ENCODE results near the gene ACTN2.

The ACTN2 gene

GRCh38 chr1:236685917-236686814 lies at the start of gene ACTN2:
Gene ACTN2 (plus strand): TSS chr1:236686499. CDS start chr1:236686674, 175 bp downstream.
- peaks cover 28% of the 10 kb centered on the region for H3K27me3 ChIP-seq (ENCODE audit: control insufficient read depth, insufficient read depth, low read length)
- H3K36me3 ChIP-seq (ENCODE audit: control insufficient read depth, insufficient read depth, low read length): no peaks in the 10 kb centered on the region
- H3K27ac ChIP-seq (ENCODE audit: low read depth, low read length): no peak within 1 kb of the TSS
- peak within 1 kb of the TSS; percentile 57 for H3K4me3 ChIP-seq (ENCODE audit: low read depth, low read length)
- H3K9me3 ChIP-seq (ENCODE audit: control insufficient read depth, insufficient read depth, low read length): no peaks in the 10 kb centered on the region
- H3K4me1 ChIP-seq (ENCODE audit: control insufficient read depth, insufficient read depth, low read length): no peaks in the 10 kb centered on the region; the same call in 1 of the 2 replicates
- 0 out of 2 replicates have a peak within 1 kb of the TSS, but pooled peaks have one; percentile 30 for H3K9ac ChIP-seq (ENCODE audit: low read depth, low read length)

- Histone ChIP-seq H3K27me3 (ENCODE audit: control insufficient read depth, insufficient read depth, low read length) (no peaks in the 10 kb centered on the region), H3K27ac (ENCODE audit: low read depth, low read length) (no peak overlapping the region), H3K9ac (ENCODE audit: low read depth, low read length) (no peak overlapping the region), H3K36me3 (ENCODE audit: control insufficient read depth, insufficient read depth, low read length) (no peaks in the 10 kb centered on the region), H3K4me1 (ENCODE audit: control insufficient read depth, insufficient read depth, low read length) (no peaks in the 10 kb centered on the region), H3K9me3 (ENCODE audit: control insufficient read depth, insufficient read depth, low read length) (no peaks in the 10 kb centered on the region), H3K4me3 (ENCODE audit: low read depth, low read length) (no peak overlapping the region)
These were observed 47.4 kb upstream of the ACTN2 start for GRCh38 chr1:236638945-236639344.

GRCh38 chr1:236639686-236640085 lies 46.6 kb upstream of the ACTN2 start:
- H3K36me3 ChIP-seq (ENCODE audit: control insufficient read depth, insufficient read depth, low read length): no peaks in the 10 kb centered on the region
- H3K4me1 ChIP-seq (ENCODE audit: control insufficient read depth, insufficient read depth, low read length): no peaks in the 10 kb centered on the region
- H3K4me3 ChIP-seq (ENCODE audit: low read depth, low read length): no peak overlapping the region
- H3K27ac ChIP-seq (ENCODE audit: low read depth, low read length): no peak overlapping the region
- no peak overlapping the region for H3K9ac ChIP-seq (ENCODE audit: low read depth, low read length)
- no peaks in the 10 kb centered on the region for H3K27me3 ChIP-seq (ENCODE audit: control insufficient read depth, insufficient read depth, low read length)
- H3K9me3 ChIP-seq (ENCODE audit: control insufficient read depth, insufficient read depth, low read length): no peaks in the 10 kb centered on the region

GRCh38 chr1:236642763-236643162 lies 43.5 kb upstream of the ACTN2 start:
- no peaks in the 10 kb centered on the region for H3K4me1 ChIP-seq (ENCODE audit: control insufficient read depth, insufficient read depth, low read length)
- no peaks in the 10 kb centered on the region for H3K27me3 ChIP-seq (ENCODE audit: control insufficient read depth, insufficient read depth, low read length)
- no peak overlapping the region for H3K27ac ChIP-seq (ENCODE audit: low read depth, low read length)
- H3K4me3 ChIP-seq (ENCODE audit: low read depth, low read length): no peak overlapping the region
- no peaks in the 10 kb centered on the region for H3K36me3 ChIP-seq (ENCODE audit: control insufficient read depth, insufficient read depth, low read length)
- no peaks in the 10 kb centered on the region for H3K9me3 ChIP-seq (ENCODE audit: control insufficient read depth, insufficient read depth, low read length)
- H3K9ac ChIP-seq (ENCODE audit: low read depth, low read length): no peak overlapping the region

- H3K27me3 ChIP-seq (ENCODE audit: control insufficient read depth, insufficient read depth, low read length): no peaks in the 10 kb centered on the region
- no peaks in the 10 kb centered on the region for H3K4me1 ChIP-seq (ENCODE audit: control insufficient read depth, insufficient read depth, low read length)
These were observed 41.2 kb upstream of the ACTN2 start for GRCh38 chr1:236645016-236645680.

GRCh38 chr1:236654511-236654910 lies 31.8 kb upstream of the ACTN2 start:
- Histone ChIP-seq H3K4me3 (ENCODE audit: low read depth, low read length) (no peak overlapping the region), H3K9ac (ENCODE audit: low read depth, low read length) (no peak overlapping the region), H3K27ac (ENCODE audit: low read depth, low read length) (no peak overlapping the region)

More at GRCh38 chr1:236645016-236645680, 41.2 kb upstream of the ACTN2 start:
- H3K4me3 ChIP-seq (ENCODE audit: low read depth, low read length): no peak overlapping the region
- no peak overlapping the region for H3K9ac ChIP-seq (ENCODE audit: low read depth, low read length)
- no peaks in the 10 kb centered on the region for H3K9me3 ChIP-seq (ENCODE audit: control insufficient read depth, insufficient read depth, low read length)
- H3K27ac ChIP-seq (ENCODE audit: low read depth, low read length): no peak overlapping the region
- no peaks in the 10 kb centered on the region for H3K36me3 ChIP-seq (ENCODE audit: control insufficient read depth, insufficient read depth, low read length)

GRCh38 chr1:236654957-236655356 lies 31.3 kb upstream of the ACTN2 start:
- H3K9ac ChIP-seq (ENCODE audit: low read depth, low read length): no peak overlapping the region
- no peaks in the 10 kb centered on the region for H3K27me3 ChIP-seq (ENCODE audit: control insufficient read depth, insufficient read depth, low read length)
- no peaks in the 10 kb centered on the region for H3K9me3 ChIP-seq (ENCODE audit: control insufficient read depth, insufficient read depth, low read length)
- H3K4me1 ChIP-seq (ENCODE audit: control insufficient read depth, insufficient read depth, low read length): 0 out of 2 replicates have a peak, but pooled peaks cover 1% of the 10 kb centered on the region
- no peaks in the 10 kb centered on the region for H3K36me3 ChIP-seq (ENCODE audit: control insufficient read depth, insufficient read depth, low read length)
- H3K4me3 ChIP-seq (ENCODE audit: low read depth, low read length): no peak overlapping the region
- no peak overlapping the region for H3K27ac ChIP-seq (ENCODE audit: low read depth, low read length)

More at GRCh38 chr1:236654511-236654910, 31.8 kb upstream of the ACTN2 start:
- H3K27me3 ChIP-seq (ENCODE audit: control insufficient read depth, insufficient read depth, low read length): no peaks in the 10 kb centered on the region
- H3K4me1 ChIP-seq (ENCODE audit: control insufficient read depth, insufficient read depth, low read length): no peaks in the 10 kb centered on the region
- no peaks in the 10 kb centered on the region for H3K9me3 ChIP-seq (ENCODE audit: control insufficient read depth, insufficient read depth, low read length)
- no peaks in the 10 kb centered on the region for H3K36me3 ChIP-seq (ENCODE audit: control insufficient read depth, insufficient read depth, low read length)

GRCh38 chr1:236657398-236657797 lies 28.9 kb upstream of the ACTN2 start:
- Histone ChIP-seq H3K27me3 (ENCODE audit: control insufficient read depth, insufficient read depth, low read length) (no peaks in the 10 kb centered on the region), H3K4me1 (ENCODE audit: control insufficient read depth, insufficient read depth, low read length) (0 out of 2 replicates have a peak, but pooled peaks cover 3% of the 10 kb centered on the region), H3K27ac (ENCODE audit: low read depth, low read length) (no peak overlapping the region), H3K36me3 (ENCODE audit: control insufficient read depth, insufficient read depth, low read length) (no peaks in the 10 kb centered on the region), H3K9me3 (ENCODE audit: control insufficient read depth, insufficient read depth, low read length) (no peaks in the 10 kb centered on the region), H3K4me3 (ENCODE audit: low read depth, low read length) (no peak overlapping the region), H3K9ac (ENCODE audit: low read depth, low read length) (no peak overlapping the region)

- Histone ChIP-seq H3K27me3 (ENCODE audit: control insufficient read depth, insufficient read depth, low read length) (no peaks in the 10 kb centered on the region), H3K36me3 (ENCODE audit: control insufficient read depth, insufficient read depth, low read length) (no peaks in the 10 kb centered on the region), H3K4me1 (ENCODE audit: control insufficient read depth, insufficient read depth, low read length) (0 out of 2 replicates have a peak, but pooled peaks cover 3% of the 10 kb centered on the region), H3K27ac (ENCODE audit: low read depth, low read length) (no peak overlapping the region), H3K4me3 (ENCODE audit: low read depth, low read length) (no peak overlapping the region), H3K9ac (ENCODE audit: low read depth, low read length) (no peak overlapping the region), H3K9me3 (ENCODE audit: control insufficient read depth, insufficient read depth, low read length) (no peaks in the 10 kb centered on the region)
These were observed 26.3 kb upstream of the ACTN2 start for GRCh38 chr1:236659792-236660587.

- Histone ChIP-seq H3K9ac (ENCODE audit: low read depth, low read length) (no peak overlapping the region), H3K4me3 (ENCODE audit: low read depth, low read length) (no peak overlapping the region), H3K27ac (ENCODE audit: low read depth, low read length) (no peak overlapping the region)
These were observed 22.4 kb upstream of the ACTN2 start for GRCh38 chr1:236663934-236664333.

More at GRCh38 chr1:236663934-236664333, 22.4 kb upstream of the ACTN2 start:
- no peaks in the 10 kb centered on the region for H3K36me3 ChIP-seq (ENCODE audit: control insufficient read depth, insufficient read depth, low read length)
- no peaks in the 10 kb centered on the region for H3K27me3 ChIP-seq (ENCODE audit: control insufficient read depth, insufficient read depth, low read length)
- 0 out of 2 replicates have a peak, but pooled peaks cover 3% of the 10 kb centered on the region for H3K4me1 ChIP-seq (ENCODE audit: control insufficient read depth, insufficient read depth, low read length)
- no peaks in the 10 kb centered on the region for H3K9me3 ChIP-seq (ENCODE audit: control insufficient read depth, insufficient read depth, low read length)
